Liver (tissue), 3 donors: ENCODE measurements around the gene CCDC6.

Experiments
- CTCF ChIP-seq: fragments of 150-350 bp; IDR thresholded peaks from 2 replicates; pipeline ENCODE4 v1.5.1; 2017; ENCODE audit warnings: improper control_type of control experiment, low read depth, low read length; ENCODE audit not compliant: missing input control
- MAX ChIP-seq: IDR thresholded peaks from 2 replicates; pipeline ENCODE4 v1.6.1; 2016; ENCODE audit warnings: antibody characterized with exemption
- SP1 ChIP-seq: IDR thresholded peaks from 2 replicates; pipeline ENCODE4 v1.6.1; 2018; ENCODE audit warnings: antibody characterized with exemption, mild to moderate bottlenecking
- YY1 ChIP-seq: IDR thresholded peaks from 2 replicates; pipeline ENCODE4 v1.6.1; 2016; ENCODE audit warnings: antibody characterized with exemption, mild to moderate bottlenecking
- ZBTB33 ChIP-seq: IDR thresholded peaks from 2 replicates; pipeline ENCODE4 v1.6.1; 2016; ENCODE audit warnings: antibody characterized with exemption
- donor health status: healthy.
- donor health status: healthy.

- TF ChIP-seq CTCF (no peak), MAX (no peak), ZBTB33 (no peak), SP1 (no peak), YY1 (no peak)
These were observed 10.2 kb downstream of the CCDC6 start for GRCh38 chr10:59896191-59896590.
